Measurements from ENCODE around the gene RAB43.
A peak's percentile ranks its signal among the peaks of the same experiment; 100 is the strongest.

RAB43 gene

GRCh38 chr3:129061023-129061887, 60.3 kb downstream of the RAB43 start:
- DNase-seq (ENCODE audit: low spot score) = no peak

- no peak for DNase-seq (ENCODE audit: low spot score)
These were observed 61.2 kb downstream of the RAB43 start, which contains the start of gene GP9 for GRCh38 chr3:129060276-129061022. TSS of gene GP9 (plus strand) at chr3:129060779. CDS start at chr3:129061740, 961 bp downstream.

- no peak for DNase-seq (ENCODE audit: low spot score)
These were observed 62.2 kb downstream of the RAB43 start for GRCh38 chr3:129059311-129059958.

GRCh38 chr3:129058441-129059200, 63.0 kb downstream of the RAB43 start:
- peak; percentile 25 for DNase-seq (ENCODE audit: low spot score)

- no peak for DNase-seq (ENCODE audit: low spot score)
These were observed 64.4 kb downstream of the RAB43 start for GRCh38 chr3:129057249-129057648.

- DNase-seq (ENCODE audit: low spot score) = no peak
These were observed 65.0 kb downstream of the RAB43 start for GRCh38 chr3:129056451-129057173.

- no peak for DNase-seq (ENCODE audit: low spot score)
These were observed 66.9 kb downstream of the RAB43 start for GRCh38 chr3:129054605-129055104.

- DNase-seq (ENCODE audit: low spot score) = no peak
These were observed 68.9 kb downstream of the RAB43 start for GRCh38 chr3:129052675-129053074.

- DNase-seq (ENCODE audit: low spot score) = no peak
These were observed 69.7 kb downstream of the RAB43 start for GRCh38 chr3:129051871-129052340.

- no peak for DNase-seq (ENCODE audit: low spot score)
These were observed 70.9 kb downstream of the RAB43 start for GRCh38 chr3:129050556-129051295.

GRCh38 chr3:129047553-129047839, 74.1 kb downstream of the RAB43 start:
- no peak for DNase-seq (ENCODE audit: low spot score)

GRCh38 chr3:129046732-129047552, 74.7 kb downstream of the RAB43 start:
- no peak for DNase-seq (ENCODE audit: low spot score)

- no peak for DNase-seq (ENCODE audit: low spot score)
These were observed 75.4 kb downstream of the RAB43 start for GRCh38 chr3:129046037-129046731.

- DNase-seq (ENCODE audit: low spot score) = peak; percentile 50
These were observed 75.9 kb downstream of the RAB43 start for GRCh38 chr3:129045675-129046036.

- no peak for DNase-seq (ENCODE audit: low spot score)
These were observed 80.9 kb downstream of the RAB43 start for GRCh38 chr3:129040579-129041300.

- DNase-seq (ENCODE audit: low spot score) = no peak
These were observed 81.6 kb downstream of the RAB43 start for GRCh38 chr3:129040039-129040336.

GRCh38 chr3:129039271-129040038, 82.1 kb downstream of the RAB43 start:
- no peak for DNase-seq (ENCODE audit: low spot score)
